ENCODE measurements around the gene HECW1. TPM values are rescaled to one million over a fixed set of nuclear protein-coding genes. Genes with fewer than 3 reads are reported as not detected.

Gene HECW1
- total and polyA plus RNA-seq, 10 of the 15 experiments (the other 5 are each of a cell fraction or from before 2014, with no cell fraction given) = under 0.01 to 0.31 (median 0.04) TPM; not detected in 3

DNA sequence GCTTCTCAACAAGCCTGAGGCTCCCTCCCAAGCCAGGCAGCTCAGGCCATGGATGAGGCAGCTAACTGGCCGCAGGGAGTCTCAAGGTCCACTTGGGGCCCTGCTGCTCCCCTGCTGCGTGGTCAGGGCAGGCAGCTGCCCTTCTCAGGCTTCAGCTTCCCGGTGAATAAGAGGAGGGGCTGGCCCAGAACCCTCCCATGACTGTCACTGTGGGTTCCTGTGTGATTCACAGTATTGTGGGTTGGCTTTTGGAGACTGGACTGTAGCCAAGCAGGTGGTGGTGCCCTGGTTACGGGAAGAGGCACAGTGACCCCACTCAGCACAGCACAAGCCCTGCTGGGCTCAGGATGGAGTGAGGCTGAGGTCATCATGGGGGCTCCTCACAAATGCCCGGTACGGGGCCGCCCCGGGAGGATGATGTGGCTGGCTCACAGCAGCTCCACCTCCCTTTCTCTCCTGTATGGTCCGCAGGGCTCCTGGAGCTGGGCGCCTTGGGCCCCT, 189.8 kb downstream of the HECW1 start:
- Histone ChIP-seq H3K27ac (ENCODE audit: control insufficient read depth, insufficient read depth) (no peak overlapping the region), H3K4me3 (no peak overlapping the region), H3K4me1 (ENCODE audit: control insufficient read depth, insufficient read depth, low read length) (peaks cover 8% of the 10 kb centered on the region), H3K9me3 (replicated peaks; ENCODE audit: control insufficient read depth, insufficient read depth, low read length) (no peaks in the 10 kb centered on the region), H3K4me2 (ENCODE audit: control insufficient read depth, insufficient read depth) (no peak overlapping the region), H3K9ac (ENCODE audit: control insufficient read depth, insufficient read depth, low read length) (no peak overlapping the region), H3K27me3 (replicated peaks in 1 of 2; ENCODE audit: control insufficient read depth in 2 of 2, insufficient read depth in 2 of 2, low read length in 1 of 2) (peaks cover 1 to 3% of the 10 kb centered on the region in 2 experiments; a peak in 1 of 4 replicates), H2AFZ (ENCODE audit: control insufficient read depth, low read depth, low read length) (no peak overlapping the region), H3K36me3 (ENCODE audit: control insufficient read depth in 2 of 2, insufficient read depth in 2 of 2, low read length in 1 of 2) (no peaks in the 10 kb centered on the region), H3K79me2 (ENCODE audit: control insufficient read depth, insufficient read depth, low read length) (no peaks in the 10 kb centered on the region), H4K20me1 (ENCODE audit: control insufficient read depth, insufficient read depth) (no peaks in the 10 kb centered on the region)
- SMC1A ChIA-PET (ENCODE audit: uncharacterized antibody, unreplicated experiment) = interaction anchor here (2.0 to 4.3 kb wide), 2 partner anchors 13 kb away, joined by 7 to 57 read pairs; no protein-coding TSS in a partner anchor
- no TSS peak for BruUV-seq (replicated peaks)
- ATAC-seq (peak; percentile 63), FAIRE-seq (no peak), DNase-seq (ENCODE audit: low read depth, low spot score) (no peak)
- RAD21 ChIA-PET (ENCODE audit: unreplicated experiment) = interaction anchor here (9.1 kb wide), 1 partner anchor 13 kb away, joined by 69 read pairs; no protein-coding TSS in a partner anchor
- POLR2A ChIA-PET = interaction anchor here (0.5 to 1.6 kb wide), 2 partner anchors 12 to 285 kb away, joined by 4 to 6 read pairs; no protein-coding TSS in a partner anchor
- in situ Hi-C loops (cut with MboI) (no loop called here), intact Hi-C loops (cut with micrococcal nuclease; ENCODE audit: unreplicated experiment) (no loop called here)
- 41% methylated on average over 10 of the region's 10 CpGs for WGBS (ENCODE audit: insufficient coverage, insufficient replicate concordance, low lambda C conversion rate, missing lambda C conversion rate)
- TF ChIP-seq MTA2 (IDR thresholded peaks at IDR 0.05; ENCODE audit: low read depth) (0 out of 2 replicates have a peak, but pooled peaks have one; percentile 18), BHLHE40 (IDR thresholded peaks at IDR 0.05; ENCODE audit: borderline replicate concordance in 1 of 2, low read depth in 2 of 2, low read length in 1 of 2) (peak in 1 of 2 experiments; percentile 23; a peak in 1 of 4 replicates), IKZF1 (conservative IDR thresholded peaks at IDR 0.05) (peak; percentile 58), NR2C1 (IDR thresholded peaks at IDR 0.05) (no peak), EED (IDR thresholded peaks at IDR 0.05; ENCODE audit: low read depth) (0 out of 2 replicates have a peak, but pooled peaks have one; percentile 11)
- TF ChIP-seq, protein P1, sequence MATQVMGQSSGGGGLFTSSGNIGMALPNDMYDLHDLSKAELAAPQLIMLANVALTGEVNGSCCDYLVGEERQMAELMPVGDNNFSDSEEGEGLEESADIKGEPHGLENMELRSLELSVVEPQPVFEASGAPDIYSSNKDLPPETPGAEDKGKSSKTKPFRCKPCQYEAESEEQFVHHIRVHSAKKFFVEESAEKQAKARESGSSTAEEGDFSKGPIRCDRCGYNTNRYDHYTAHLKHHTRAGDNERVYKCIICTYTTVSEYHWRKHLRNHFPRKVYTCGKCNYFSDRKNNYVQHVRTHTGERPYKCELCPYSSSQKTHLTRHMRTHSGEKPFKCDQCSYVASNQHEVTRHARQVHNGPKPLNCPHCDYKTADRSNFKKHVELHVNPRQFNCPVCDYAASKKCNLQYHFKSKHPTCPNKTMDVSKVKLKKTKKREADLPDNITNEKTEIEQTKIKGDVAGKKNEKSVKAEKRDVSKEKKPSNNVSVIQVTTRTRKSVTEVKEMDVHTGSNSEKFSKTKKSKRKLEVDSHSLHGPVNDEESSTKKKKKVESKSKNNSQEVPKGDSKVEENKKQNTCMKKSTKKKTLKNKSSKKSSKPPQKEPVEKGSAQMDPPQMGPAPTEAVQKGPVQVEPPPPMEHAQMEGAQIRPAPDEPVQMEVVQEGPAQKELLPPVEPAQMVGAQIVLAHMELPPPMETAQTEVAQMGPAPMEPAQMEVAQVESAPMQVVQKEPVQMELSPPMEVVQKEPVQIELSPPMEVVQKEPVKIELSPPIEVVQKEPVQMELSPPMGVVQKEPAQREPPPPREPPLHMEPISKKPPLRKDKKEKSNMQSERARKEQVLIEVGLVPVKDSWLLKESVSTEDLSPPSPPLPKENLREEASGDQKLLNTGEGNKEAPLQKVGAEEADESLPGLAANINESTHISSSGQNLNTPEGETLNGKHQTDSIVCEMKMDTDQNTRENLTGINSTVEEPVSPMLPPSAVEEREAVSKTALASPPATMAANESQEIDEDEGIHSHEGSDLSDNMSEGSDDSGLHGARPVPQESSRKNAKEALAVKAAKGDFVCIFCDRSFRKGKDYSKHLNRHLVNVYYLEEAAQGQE (IDR thresholded peaks at IDR 0.05; ENCODE audit: low read depth, low read length) = no peak
- CTCF ChIA-PET = interaction anchor here (0.9 to 8.8 kb wide), 2 partner anchors 12 to 40 kb away, joined by 3 to 56 read pairs; no protein-coding TSS in a partner anchor

All from GM12878 (cell line).